Astrocyte (in vitro differentiated cells and primary cell): Measurements from ENCODE around the gene LOC128125822.

Experiments used
- DNase-seq: peaks from one replicate; pipeline ENCODE4 v3.0.0-alpha.2; 2010; ENCODE audit warnings: low read depth
- FAIRE-seq: peaks from 2 replicates; lab custom pipeline; 2011; peaks lifted over from hg19 to GRCh38; lab: Jason Lieb, UNC
- H2AFZ ChIP-seq: 2 replicates; pipeline ENCODE4 v1.6.0; 2012; ENCODE audit warnings: low read depth, low read length, inconsistent platforms
- H3K27ac ChIP-seq: 2 replicates; pipeline ENCODE4 v1.5.1; 2011; ENCODE audit warnings: low read depth, low read length, inconsistent platforms
- H3K27me3 ChIP-seq: 2 replicates; pipeline ENCODE4 v1.6.0; 2011; ENCODE audit warnings: low read length, inconsistent platforms; ENCODE audit not compliant: insufficient read depth
- H3K36me3 ChIP-seq: 2 replicates; pipeline ENCODE4 v1.5.1; 2011; ENCODE audit warnings: low read length, inconsistent platforms; ENCODE audit not compliant: insufficient read depth
- H3K4me1 ChIP-seq: 2 replicates; pipeline ENCODE4 v1.5.1; 2011; ENCODE audit warnings: low read length, inconsistent platforms; ENCODE audit not compliant: insufficient read depth
- H3K4me2 ChIP-seq: 2 replicates; pipeline ENCODE4 v1.6.0; 2012; ENCODE audit warnings: low read length, inconsistent platforms
- H3K4me3 ChIP-seq: 2 replicates; pipeline ENCODE4 v1.5.1; 2011; ENCODE audit warnings: low read depth, mild to moderate bottlenecking, low read length, inconsistent platforms; ENCODE audit not compliant: insufficient read depth
- H3K79me2 ChIP-seq: 2 replicates; pipeline ENCODE4 v1.6.0; 2012; ENCODE audit warnings: mild to moderate bottlenecking, low read length, inconsistent platforms; ENCODE audit not compliant: insufficient read depth
- H3K9ac ChIP-seq: 2 replicates; pipeline ENCODE4 v1.6.0; 2012; ENCODE audit warnings: mild to moderate bottlenecking, low read length, inconsistent platforms
- H3K9me3 ChIP-seq: 2 replicates; pipeline ENCODE4 v1.5.1; 2012; ENCODE audit warnings: low read depth, mild to moderate bottlenecking, low read length, inconsistent platforms; ENCODE audit not compliant: insufficient read depth
- H4K20me1 ChIP-seq: 2 replicates; pipeline ENCODE4 v1.6.0; 2012; ENCODE audit warnings: low read length, inconsistent platforms; ENCODE audit not compliant: insufficient read depth
- H3K27ac Mint-ChIP-seq: one replicate; pipeline ENCODE4 v1.8.0; 2021; ENCODE audit warnings: mild to moderate bottlenecking, mixed read lengths; ENCODE audit not compliant: unreplicated experiment
- H3K27me3 Mint-ChIP-seq: one replicate; pipeline ENCODE4 v1.8.0; 2021; ENCODE audit warnings: low read depth, mixed read lengths; ENCODE audit not compliant: unreplicated experiment
- H3K36me3 Mint-ChIP-seq: one replicate; pipeline ENCODE4 v1.8.0; 2021; ENCODE audit warnings: low read depth, mixed read lengths; ENCODE audit not compliant: unreplicated experiment
- H3K4me1 Mint-ChIP-seq: one replicate; pipeline ENCODE4 v1.8.0; 2021; ENCODE audit warnings: low read depth, mixed read lengths; ENCODE audit not compliant: unreplicated experiment
- H3K4me3 Mint-ChIP-seq: one replicate; pipeline ENCODE4 v1.8.0; 2021; ENCODE audit warnings: mild to moderate bottlenecking, moderate library complexity, mixed read lengths; ENCODE audit not compliant: unreplicated experiment
- H3K9me3 Mint-ChIP-seq: one replicate; pipeline ENCODE4 v1.8.0; 2021; ENCODE audit warnings: mild to moderate bottlenecking, mixed read lengths; ENCODE audit not compliant: unreplicated experiment
- EZH2 ChIP-seq: IDR thresholded peaks from 2 replicates; pipeline ENCODE4 v1.6.1; 2012; ENCODE audit warnings: mild to moderate bottlenecking, low read length, inconsistent platforms; ENCODE audit not compliant: insufficient read depth
- TF ChIP-seq, protein P1 (sequence below): IDR thresholded peaks from 2 replicates; pipeline ENCODE4 v1.5.1; 2011; ENCODE audit warnings: low read depth, mild to moderate bottlenecking, inconsistent platforms, low read length, moderate library complexity; ENCODE audit not compliant: insufficient read depth

The LOC128125822 gene

DNA sequence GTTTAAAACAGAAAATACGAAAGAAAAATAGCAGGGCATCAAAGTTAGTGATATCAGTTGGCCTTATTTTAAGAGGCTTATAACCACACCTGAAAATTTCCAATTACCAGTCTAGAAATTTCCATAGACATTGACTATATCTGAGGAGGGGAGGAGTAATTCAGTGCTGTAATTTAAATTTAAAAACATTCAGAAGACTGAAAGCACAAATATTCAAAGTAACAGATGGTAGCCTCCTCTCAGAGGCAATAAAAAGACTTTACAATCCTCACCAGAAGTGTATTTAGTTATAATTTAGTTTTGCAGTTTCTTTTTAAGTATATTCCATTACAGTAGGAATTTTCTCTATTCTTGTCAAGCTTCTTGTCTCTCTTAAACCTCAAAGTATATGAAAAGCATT lies 18.4 kb upstream of the LOC128125822 start:
- H3K4me1 Mint-ChIP-seq = peaks cover 7% of the 10 kb centered on the region
- H3K27ac Mint-ChIP-seq = no peak overlapping the region
- no peaks in the 10 kb centered on the region for H3K27me3 Mint-ChIP-seq
- Histone ChIP-seq H3K27ac (no peak overlapping the region), H4K20me1 (no peaks in the 10 kb centered on the region), H3K27me3 (peaks cover 4% of the 10 kb centered on the region), H3K36me3 (no peaks in the 10 kb centered on the region), H3K4me1 (no peaks in the 10 kb centered on the region), H2AFZ (no peak overlapping the region), H3K9ac (no peak overlapping the region), H3K4me2 (no peak overlapping the region), H3K9me3 (no peaks in the 10 kb centered on the region), H3K79me2 (no peaks in the 10 kb centered on the region), H3K4me3 (no peak overlapping the region)
- peaks cover 2% of the 10 kb centered on the region for H3K9me3 Mint-ChIP-seq
- no peak overlapping the region for H3K4me3 Mint-ChIP-seq
- FAIRE-seq (no peak), DNase-seq (no peak)
- TF ChIP-seq EZH2 = no peak
- TF ChIP-seq, protein P1, sequence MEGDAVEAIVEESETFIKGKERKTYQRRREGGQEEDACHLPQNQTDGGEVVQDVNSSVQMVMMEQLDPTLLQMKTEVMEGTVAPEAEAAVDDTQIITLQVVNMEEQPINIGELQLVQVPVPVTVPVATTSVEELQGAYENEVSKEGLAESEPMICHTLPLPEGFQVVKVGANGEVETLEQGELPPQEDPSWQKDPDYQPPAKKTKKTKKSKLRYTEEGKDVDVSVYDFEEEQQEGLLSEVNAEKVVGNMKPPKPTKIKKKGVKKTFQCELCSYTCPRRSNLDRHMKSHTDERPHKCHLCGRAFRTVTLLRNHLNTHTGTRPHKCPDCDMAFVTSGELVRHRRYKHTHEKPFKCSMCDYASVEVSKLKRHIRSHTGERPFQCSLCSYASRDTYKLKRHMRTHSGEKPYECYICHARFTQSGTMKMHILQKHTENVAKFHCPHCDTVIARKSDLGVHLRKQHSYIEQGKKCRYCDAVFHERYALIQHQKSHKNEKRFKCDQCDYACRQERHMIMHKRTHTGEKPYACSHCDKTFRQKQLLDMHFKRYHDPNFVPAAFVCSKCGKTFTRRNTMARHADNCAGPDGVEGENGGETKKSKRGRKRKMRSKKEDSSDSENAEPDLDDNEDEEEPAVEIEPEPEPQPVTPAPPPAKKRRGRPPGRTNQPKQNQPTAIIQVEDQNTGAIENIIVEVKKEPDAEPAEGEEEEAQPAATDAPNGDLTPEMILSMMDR = no peak
- H3K36me3 Mint-ChIP-seq = no peaks in the 10 kb centered on the region

DNA sequence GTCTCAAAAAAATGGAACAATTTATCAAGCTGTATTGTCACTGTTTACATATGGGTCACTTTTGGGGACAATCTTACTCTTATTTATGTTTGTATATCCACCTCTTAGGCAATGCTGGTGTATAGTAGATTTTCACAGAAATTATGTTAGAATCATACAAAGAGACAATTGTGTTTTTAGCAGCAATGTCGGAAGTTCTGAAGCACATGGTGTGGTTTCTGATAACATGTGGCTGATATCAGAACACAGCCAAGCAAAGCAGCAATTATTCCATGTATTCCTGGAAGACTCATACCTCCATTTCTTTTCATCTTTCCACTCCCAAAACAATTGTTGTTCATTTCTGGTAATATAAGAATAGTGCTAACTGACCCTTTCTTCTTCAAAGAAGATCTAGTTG lies 17.5 kb upstream of the LOC128125822 start:
- Mint-ChIP-seq H3K27me3 (no peaks in the 10 kb centered on the region), H3K4me1 (peaks cover 7% of the 10 kb centered on the region), H3K4me3 (no peak overlapping the region), H3K9me3 (peaks cover 2% of the 10 kb centered on the region), H3K27ac (no peak overlapping the region), H3K36me3 (no peaks in the 10 kb centered on the region)
- no peak for TF ChIP-seq EZH2
- TF ChIP-seq, protein P1 = no peak
- Histone ChIP-seq H3K4me1 (no peaks in the 10 kb centered on the region), H3K4me2 (no peak overlapping the region), H3K79me2 (no peaks in the 10 kb centered on the region), H4K20me1 (no peaks in the 10 kb centered on the region), H2AFZ (no peak overlapping the region), H3K27me3 (peaks cover 4% of the 10 kb centered on the region), H3K27ac (no peak overlapping the region), H3K9me3 (no peaks in the 10 kb centered on the region), H3K4me3 (no peak overlapping the region), H3K9ac (no peak overlapping the region), H3K36me3 (no peaks in the 10 kb centered on the region)
- no peak for FAIRE-seq
- DNase-seq = no peak

DNA sequence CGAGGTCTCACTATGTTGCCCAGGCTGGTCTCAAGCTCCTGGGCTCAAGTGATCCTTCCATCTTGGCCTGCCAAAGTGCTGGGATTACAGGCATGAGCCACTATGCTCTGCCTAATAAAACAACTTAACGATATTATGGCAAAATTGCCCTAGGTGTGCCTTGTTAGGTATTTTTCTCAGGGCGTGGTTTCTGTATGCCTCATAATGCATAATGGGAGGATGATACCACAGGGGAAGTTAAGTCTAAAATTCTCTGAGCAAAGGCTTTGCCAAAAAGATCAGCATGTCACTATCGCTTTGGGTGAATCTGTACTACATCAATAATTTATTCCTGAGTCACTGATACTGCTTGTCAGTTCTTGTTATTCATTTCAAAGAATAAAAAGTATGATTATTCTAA lies 15.9 kb upstream of the LOC128125822 start:
- Histone ChIP-seq H3K27me3 (peaks cover 4% of the 10 kb centered on the region), H3K4me3 (no peak overlapping the region), H3K9me3 (no peaks in the 10 kb centered on the region), H3K79me2 (no peaks in the 10 kb centered on the region), H2AFZ (no peak overlapping the region), H3K9ac (no peak overlapping the region), H3K27ac (no peak overlapping the region), H3K4me1 (no peaks in the 10 kb centered on the region), H3K36me3 (no peaks in the 10 kb centered on the region), H4K20me1 (no peaks in the 10 kb centered on the region), H3K4me2 (no peak overlapping the region)
- H3K4me3 Mint-ChIP-seq = no peak overlapping the region
- peak overlapping the region; percentile 6 for H3K27ac Mint-ChIP-seq
- no peak for FAIRE-seq
- no peak for DNase-seq
- TF ChIP-seq, protein P1 = no peak
- TF ChIP-seq EZH2 = no peak
- no peaks in the 10 kb centered on the region for H3K27me3 Mint-ChIP-seq
- peaks cover 9% of the 10 kb centered on the region for H3K4me1 Mint-ChIP-seq
- H3K36me3 Mint-ChIP-seq = no peaks in the 10 kb centered on the region
- H3K9me3 Mint-ChIP-seq = peaks cover 2% of the 10 kb centered on the region
